Kidney epithelial cell (primary cell): Measurements from ENCODE around the gene PLIN4. TPM values are rescaled to one million over a fixed set of nuclear protein-coding genes. Genes with fewer than 3 reads are reported as not detected.
"Not testable (repeated sequence)": the region's sequence is repeated elsewhere in the genome, so short reads cannot be mapped to it uniquely, and the experiment has no call there.

Experiments
- DNase-seq: peaks from one replicate; pipeline ENCODE4 v3.0.0-alpha.2; 2010; ENCODE audit warnings: low read depth
- H3K27me3 ChIP-seq: 2 replicates; pipeline ENCODE4 v1.6.0; 2011; ENCODE audit warnings: low read length; ENCODE audit not compliant: control insufficient read depth, insufficient read depth
- H3K36me3 ChIP-seq: 2 replicates; pipeline ENCODE4 v1.5.1; 2011; ENCODE audit warnings: low read length; ENCODE audit not compliant: control insufficient read depth, insufficient read depth
- H3K4me3 ChIP-seq: 2 replicates; pipeline ENCODE4 v1.5.1; 2011; ENCODE audit warnings: low read depth, mild to moderate bottlenecking, control low read depth, low read length
- total RNA-seq: library from RNA; depleted of rRNA; stranded (reverse); fragments of >200 nt; gene quantifications from 2 replicates; pipeline ENCODE4 v1.2.3, GENCODE V29; 2015
- TF ChIP-seq, protein P1 (sequence below): IDR thresholded peaks from 2 replicates; pipeline ENCODE4 v1.5.1; 2011; ENCODE audit warnings: mild to moderate bottlenecking, moderate library complexity, low read length, control low read depth, inconsistent platforms; ENCODE audit not compliant: insufficient read depth, poor library complexity, severe bottlenecking

The PLIN4 gene
- total RNA-seq, 1 donor from 2014 or later, result 0.04 TPM

- no peak for DNase-seq
- Histone ChIP-seq H3K36me3 (no peaks in the 10 kb centered on the region), H3K27me3 (peaks cover 8% of the 10 kb centered on the region), H3K4me3 (no peak overlapping the region)
- TF ChIP-seq, protein P1, sequence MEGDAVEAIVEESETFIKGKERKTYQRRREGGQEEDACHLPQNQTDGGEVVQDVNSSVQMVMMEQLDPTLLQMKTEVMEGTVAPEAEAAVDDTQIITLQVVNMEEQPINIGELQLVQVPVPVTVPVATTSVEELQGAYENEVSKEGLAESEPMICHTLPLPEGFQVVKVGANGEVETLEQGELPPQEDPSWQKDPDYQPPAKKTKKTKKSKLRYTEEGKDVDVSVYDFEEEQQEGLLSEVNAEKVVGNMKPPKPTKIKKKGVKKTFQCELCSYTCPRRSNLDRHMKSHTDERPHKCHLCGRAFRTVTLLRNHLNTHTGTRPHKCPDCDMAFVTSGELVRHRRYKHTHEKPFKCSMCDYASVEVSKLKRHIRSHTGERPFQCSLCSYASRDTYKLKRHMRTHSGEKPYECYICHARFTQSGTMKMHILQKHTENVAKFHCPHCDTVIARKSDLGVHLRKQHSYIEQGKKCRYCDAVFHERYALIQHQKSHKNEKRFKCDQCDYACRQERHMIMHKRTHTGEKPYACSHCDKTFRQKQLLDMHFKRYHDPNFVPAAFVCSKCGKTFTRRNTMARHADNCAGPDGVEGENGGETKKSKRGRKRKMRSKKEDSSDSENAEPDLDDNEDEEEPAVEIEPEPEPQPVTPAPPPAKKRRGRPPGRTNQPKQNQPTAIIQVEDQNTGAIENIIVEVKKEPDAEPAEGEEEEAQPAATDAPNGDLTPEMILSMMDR, result no peak
Measured at GRCh38 chr19:4528843-4529242, 10.6 kb upstream of the PLIN4 start.

DNA sequence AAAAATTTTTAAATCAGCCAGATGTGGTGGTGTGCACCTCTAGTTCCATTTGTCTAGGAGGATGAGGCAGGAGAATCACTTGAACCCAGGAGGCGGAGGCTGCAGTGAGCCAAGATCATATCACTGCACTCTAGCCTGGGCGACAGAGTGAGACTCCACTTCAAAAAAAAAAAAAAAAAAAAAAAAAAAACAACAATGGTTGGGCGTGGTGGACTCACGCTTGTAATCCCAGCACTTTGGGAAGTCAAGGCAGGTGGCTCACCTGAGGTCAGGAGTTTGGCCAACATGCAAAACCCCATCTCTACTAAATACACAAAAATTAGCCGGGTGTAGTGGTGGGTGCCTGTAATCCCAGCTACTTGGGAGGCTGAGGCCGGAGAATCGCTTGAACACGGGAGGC, 9.1 kb upstream of the PLIN4 start:
- not testable (repeated sequence) for H3K27me3 ChIP-seq, DNase-seq, H3K4me3 ChIP-seq, H3K36me3 ChIP-seq

DNA sequence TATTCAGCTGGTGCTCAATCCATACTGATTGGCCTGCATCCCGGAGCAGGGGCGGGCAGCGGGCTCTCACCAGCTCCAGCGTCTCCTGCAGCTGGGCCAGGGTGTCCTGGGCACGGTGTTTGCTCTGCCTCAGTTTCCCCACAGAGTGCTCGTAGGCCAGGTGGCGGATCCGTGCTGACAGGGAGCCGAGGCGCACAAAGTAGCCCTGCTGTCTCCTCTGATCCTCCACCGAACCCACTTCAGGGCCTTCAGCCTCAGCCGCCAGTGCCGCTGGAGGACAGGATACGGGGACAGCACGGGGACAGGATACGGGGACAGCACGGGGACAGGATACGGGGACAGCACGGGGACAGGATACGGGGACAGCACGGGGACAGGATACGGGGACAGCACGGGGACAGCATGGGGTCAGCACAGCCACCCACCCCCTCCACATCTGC, 7.3 kb upstream of the PLIN4 start:
- Histone ChIP-seq H3K27me3 (peaks cover 6% of the 10 kb centered on the region), H3K36me3 (no peaks in the 10 kb centered on the region), H3K4me3 (no peak overlapping the region)
- DNase-seq, result no peak
- TF ChIP-seq, protein P1, result no peak

DNA sequence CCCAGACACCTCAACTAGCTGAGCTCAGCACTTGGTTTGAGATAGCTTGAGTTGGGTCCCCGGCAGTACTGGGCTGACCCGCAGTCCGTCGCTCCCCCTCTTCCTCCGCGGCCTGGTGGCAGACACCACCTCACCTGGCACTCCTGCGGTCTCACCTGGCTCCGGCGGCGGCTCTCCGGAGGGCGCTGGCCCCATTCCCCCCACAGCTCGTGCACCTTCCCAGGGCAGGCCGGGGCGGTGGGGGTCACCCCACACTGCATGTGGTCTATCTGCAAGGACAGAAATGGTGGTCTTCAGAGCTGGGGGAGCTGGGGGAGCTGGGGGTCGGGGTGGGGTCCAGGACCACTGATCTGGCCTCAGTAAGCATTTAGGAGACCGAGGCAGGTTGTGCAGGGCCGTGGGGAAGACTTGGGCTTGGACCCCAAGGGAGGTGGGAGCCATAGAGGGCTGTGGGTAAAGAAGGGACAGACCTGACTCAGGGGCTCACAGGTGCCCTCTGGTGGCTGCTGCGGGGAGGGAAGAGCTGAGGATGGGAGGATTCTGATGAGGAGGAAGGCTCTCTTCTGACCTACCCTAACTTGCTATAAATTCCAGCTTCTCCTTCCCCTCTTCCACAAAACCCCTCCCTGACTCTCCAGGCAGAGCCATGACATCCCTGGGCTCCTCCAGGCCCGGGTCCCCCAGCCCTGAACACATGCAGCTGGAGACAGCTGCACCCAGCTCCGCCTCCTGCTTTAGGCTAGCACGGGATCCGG, 6.7 kb upstream of the PLIN4 start:
- TF ChIP-seq, protein P1, result peak; percentile 84
- Histone ChIP-seq H3K4me3 (no peak overlapping the region), H3K36me3 (no peaks in the 10 kb centered on the region), H3K27me3 (peaks cover under 1% of the 10 kb centered on the region)
- DNase-seq, result no peak

DNA sequence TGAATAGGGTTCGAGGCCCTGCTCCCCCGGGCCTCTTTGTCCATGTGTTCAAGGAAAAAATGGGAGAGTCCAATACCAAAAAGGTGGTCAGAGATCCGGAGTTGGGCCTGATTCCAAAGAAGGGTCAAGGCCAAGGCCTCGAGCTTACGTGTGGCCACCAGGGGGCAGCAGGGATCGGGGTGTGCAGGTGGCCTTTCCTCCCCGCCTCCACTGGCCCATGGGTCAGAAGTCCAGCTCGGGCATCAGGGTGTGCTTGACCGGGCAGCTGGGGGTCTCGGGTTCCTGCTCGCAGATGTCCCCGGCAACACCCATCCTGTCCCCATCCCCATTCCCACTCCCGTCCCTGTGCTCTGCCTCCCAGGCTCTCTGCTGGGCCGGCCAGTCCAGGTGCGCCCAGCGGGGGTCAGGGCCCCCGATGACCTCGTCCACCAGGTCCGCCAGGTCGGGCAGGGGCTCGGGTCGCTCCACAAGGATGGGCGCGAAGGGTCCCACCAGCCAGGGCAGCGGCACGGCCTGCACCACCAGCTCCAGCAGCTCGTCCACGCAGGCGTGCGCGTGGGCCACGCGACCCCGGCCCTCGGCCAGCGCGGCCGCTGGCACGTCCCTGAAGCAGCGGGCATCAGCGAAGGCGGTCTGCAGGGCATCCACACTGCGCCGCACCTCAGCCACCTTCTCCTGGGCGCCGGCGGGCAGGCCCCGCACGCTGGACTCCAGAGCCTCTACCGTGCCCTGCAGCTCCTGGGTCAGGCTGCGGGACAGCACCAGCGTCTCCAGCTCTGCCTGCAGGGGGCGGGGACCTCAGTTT, 5.2 kb upstream of the PLIN4 start:
- H3K4me3 ChIP-seq, result no peak overlapping the region
- H3K36me3 ChIP-seq, result no peaks in the 10 kb centered on the region
- no peak for DNase-seq
- TF ChIP-seq, protein P1, result peak; percentile 84
- no peaks in the 10 kb centered on the region for H3K27me3 ChIP-seq

GRCh38 chr19:4522291-4523002, 4.2 kb upstream of the PLIN4 start:
- TF ChIP-seq, protein P1, result no peak
- Histone ChIP-seq H3K4me3 (no peak overlapping the region), H3K36me3 (no peaks in the 10 kb centered on the region), H3K27me3 (no peaks in the 10 kb centered on the region)
- no peak for DNase-seq
